ENCODE results near the gene ILDR1. TPM values are rescaled to one million over a fixed set of nuclear protein-coding genes. Genes with fewer than 3 reads are reported as not detected.

Gene ILDR1
- total and polyA plus RNA-seq, 10 of the 15 experiments (the other 5 are each of a cell fraction or from before 2014, with no cell fraction given), result 1.3 to 12.0 (median 7.0) TPM

GRCh38 chr3:122052968-122053367 lies 30.9 kb upstream of the ILDR1 start (continued):
- peak; percentile 14; the same call in 1 of the 2 replicates for TF ChIP-seq PKNOX1 (IDR thresholded peaks at IDR 0.05)
- TF ChIP-seq SREBF2 (IDR thresholded peaks at IDR 0.05; ENCODE audit: low read length), result no peak
- TF ChIP-seq NRF1 (conservative IDR thresholded peaks at IDR 0.05; ENCODE audit: low read depth, low read length), result no peak
- no peak for TF ChIP-seq MYC (IDR thresholded peaks at IDR 0.05; ENCODE audit: insufficient read depth, insufficient read length, insufficient replicate concordance, low read length, severe bottlenecking)
- TF ChIP-seq CUX1 (IDR thresholded peaks at IDR 0.05; ENCODE audit: insufficient replicate concordance, low read depth, low read length), result no peak
- TF ChIP-seq TARDBP (IDR thresholded peaks at IDR 0.05; ENCODE audit: borderline replicate concordance), result no peak
- no peak for TF ChIP-seq E2F4 (IDR thresholded peaks at IDR 0.05; ENCODE audit: low read depth, low read length)
- no peak for TF ChIP-seq EZH2 (IDR thresholded peaks at IDR 0.05; ENCODE audit: borderline replicate concordance, control insufficient read depth, low read depth, low read length)
- no peak for TF ChIP-seq NR2C2 (IDR thresholded peaks at IDR 0.05; ENCODE audit: borderline replicate concordance, control insufficient read depth, insufficient read length, low read depth)
- TF ChIP-seq IRF3 (IDR thresholded peaks at IDR 0.05), result no peak
- no peak for TF ChIP-seq ZBTB33 (IDR thresholded peaks at IDR 0.05)
- TF ChIP-seq MLLT1 (IDR thresholded peaks at IDR 0.05), result peak; percentile 48; the same call in 1 of the 2 replicates
- 0 out of 2 replicates have a peak, but pooled peaks have one; percentile 50 for TF ChIP-seq CBFB (IDR thresholded peaks at IDR 0.05; ENCODE audit: low read depth)
- 0 out of 2 replicates have a peak, but pooled peaks have one; percentile 25 for TF ChIP-seq ATF7 (IDR thresholded peaks at IDR 0.05; ENCODE audit: low read depth)
- TF ChIP-seq TCF7 (IDR thresholded peaks at IDR 0.05; ENCODE audit: borderline replicate concordance), result no peak
- TF ChIP-seq YY1 (IDR thresholded peaks at IDR 0.05; ENCODE audit: low read depth, low read length), result peak; percentile 66
- no peak for TF ChIP-seq KDM1A (IDR thresholded peaks at IDR 0.05; ENCODE audit: borderline replicate concordance)
- no peak for TF ChIP-seq PAX5 (IDR thresholded peaks at IDR 0.05; ENCODE audit: borderline replicate concordance, low read depth, low read length)
